Measurements from ENCODE around the gene SOWAHB.

The SOWAHB gene

GRCh38 chr4:76897536-76898384 lies at the start of gene SOWAHB:
Gene SOWAHB (minus strand): TSS chr4:76898144. CDS start chr4:76897849, 295 bp downstream.
- no peak for DNase-seq (ENCODE audit: low spot score)
- H3K9me3 Mint-ChIP-seq = no peaks in the 10 kb centered on the region
- no peaks in the 10 kb centered on the region for H3K4me1 Mint-ChIP-seq (ENCODE audit: low read depth)
- H3K27ac Mint-ChIP-seq = no peak within 1 kb of the TSS
- no peaks in the 10 kb centered on the region for H3K36me3 Mint-ChIP-seq (ENCODE audit: low read depth)
- H3K27me3 Mint-ChIP-seq (ENCODE audit: low read depth) = peaks cover 48% of the 10 kb centered on the region
- peak within 1 kb of the TSS; percentile 30 for H3K4me3 Mint-ChIP-seq

GRCh38 chr4:76947369-76947768 lies 49.4 kb upstream of the SOWAHB start:
- no peak for DNase-seq (ENCODE audit: low spot score)

GRCh38 chr4:76943790-76944189 lies 45.8 kb upstream of the SOWAHB start:
- Mint-ChIP-seq H3K27ac (no peak overlapping the region), H3K9me3 (no peaks in the 10 kb centered on the region), H3K4me1 (ENCODE audit: low read depth) (no peaks in the 10 kb centered on the region), H3K27me3 (ENCODE audit: low read depth) (peaks cover 70% of the 10 kb centered on the region), H3K36me3 (ENCODE audit: low read depth) (no peaks in the 10 kb centered on the region), H3K4me3 (no peak overlapping the region)
- no peak for DNase-seq (ENCODE audit: low spot score)

More at GRCh38 chr4:76947369-76947768, 49.4 kb upstream of the SOWAHB start:
- H3K36me3 Mint-ChIP-seq (ENCODE audit: low read depth) = no peaks in the 10 kb centered on the region
- no peak overlapping the region for H3K4me3 Mint-ChIP-seq
- H3K4me1 Mint-ChIP-seq (ENCODE audit: low read depth) = peaks cover 5% of the 10 kb centered on the region
- no peak overlapping the region for H3K27ac Mint-ChIP-seq
- peaks cover 76% of the 10 kb centered on the region for H3K27me3 Mint-ChIP-seq (ENCODE audit: low read depth)
- no peaks in the 10 kb centered on the region for H3K9me3 Mint-ChIP-seq

- H3K27me3 Mint-ChIP-seq (ENCODE audit: low read depth) = peaks cover 69% of the 10 kb centered on the region
- no peak for DNase-seq (ENCODE audit: low spot score)
- H3K9me3 Mint-ChIP-seq = no peaks in the 10 kb centered on the region
Measured at GRCh38 chr4:76943129-76943620, 45.2 kb upstream of the SOWAHB start.

GRCh38 chr4:76939184-76939583 lies 41.2 kb upstream of the SOWAHB start:
- Mint-ChIP-seq H3K4me3 (no peak overlapping the region), H3K9me3 (no peaks in the 10 kb centered on the region), H3K36me3 (ENCODE audit: low read depth) (no peaks in the 10 kb centered on the region), H3K27me3 (ENCODE audit: low read depth) (peaks cover 42% of the 10 kb centered on the region), H3K4me1 (ENCODE audit: low read depth) (no peaks in the 10 kb centered on the region), H3K27ac (no peak overlapping the region)
- no peak for DNase-seq (ENCODE audit: low spot score)

More at GRCh38 chr4:76943129-76943620, 45.2 kb upstream of the SOWAHB start:
- H3K4me1 Mint-ChIP-seq (ENCODE audit: low read depth) = no peaks in the 10 kb centered on the region
- no peak overlapping the region for H3K4me3 Mint-ChIP-seq
- H3K36me3 Mint-ChIP-seq (ENCODE audit: low read depth) = no peaks in the 10 kb centered on the region
- H3K27ac Mint-ChIP-seq = no peak overlapping the region

- peaks cover 12% of the 10 kb centered on the region for H3K27me3 Mint-ChIP-seq (ENCODE audit: low read depth)
- H3K27ac Mint-ChIP-seq = no peak overlapping the region
- no peak overlapping the region for H3K4me3 Mint-ChIP-seq
- no peaks in the 10 kb centered on the region for H3K9me3 Mint-ChIP-seq
- DNase-seq (ENCODE audit: low spot score) = no peak
- no peaks in the 10 kb centered on the region for H3K4me1 Mint-ChIP-seq (ENCODE audit: low read depth)
- no peaks in the 10 kb centered on the region for H3K36me3 Mint-ChIP-seq (ENCODE audit: low read depth)
Measured at GRCh38 chr4:76931576-76932276, 33.8 kb upstream of the SOWAHB start.

GRCh38 chr4:76931087-76931486 lies 33.1 kb upstream of the SOWAHB start:
- DNase-seq (ENCODE audit: low spot score) = no peak
- H3K27me3 Mint-ChIP-seq (ENCODE audit: low read depth) = peaks cover 12% of the 10 kb centered on the region
- H3K27ac Mint-ChIP-seq = no peak overlapping the region
- no peak overlapping the region for H3K4me3 Mint-ChIP-seq
- no peaks in the 10 kb centered on the region for H3K9me3 Mint-ChIP-seq
- no peaks in the 10 kb centered on the region for H3K4me1 Mint-ChIP-seq (ENCODE audit: low read depth)
- no peaks in the 10 kb centered on the region for H3K36me3 Mint-ChIP-seq (ENCODE audit: low read depth)

GRCh38 chr4:76930685-76931084 lies 32.7 kb upstream of the SOWAHB start:
- Mint-ChIP-seq H3K36me3 (ENCODE audit: low read depth) (no peaks in the 10 kb centered on the region), H3K27me3 (ENCODE audit: low read depth) (peaks cover 12% of the 10 kb centered on the region), H3K4me1 (ENCODE audit: low read depth) (no peaks in the 10 kb centered on the region), H3K4me3 (no peak overlapping the region), H3K27ac (no peak overlapping the region), H3K9me3 (no peaks in the 10 kb centered on the region)
- no peak for DNase-seq (ENCODE audit: low spot score)

- Mint-ChIP-seq H3K9me3 (no peaks in the 10 kb centered on the region), H3K27me3 (ENCODE audit: low read depth) (peaks cover 18% of the 10 kb centered on the region), H3K27ac (no peak overlapping the region)
Measured at GRCh38 chr4:76926841-76927240, 28.9 kb upstream of the SOWAHB start.

GRCh38 chr4:76923619-76924357 lies 25.8 kb upstream of the SOWAHB start:
- no peaks in the 10 kb centered on the region for H3K36me3 Mint-ChIP-seq (ENCODE audit: low read depth)
- no peak for DNase-seq (ENCODE audit: low spot score)
- peaks cover 12% of the 10 kb centered on the region for H3K27me3 Mint-ChIP-seq (ENCODE audit: low read depth)
- H3K4me1 Mint-ChIP-seq (ENCODE audit: low read depth) = no peaks in the 10 kb centered on the region
- no peak overlapping the region for H3K27ac Mint-ChIP-seq
- H3K9me3 Mint-ChIP-seq = no peaks in the 10 kb centered on the region
- no peak overlapping the region for H3K4me3 Mint-ChIP-seq

More at GRCh38 chr4:76926841-76927240, 28.9 kb upstream of the SOWAHB start:
- no peak overlapping the region for H3K4me3 Mint-ChIP-seq
- DNase-seq (ENCODE audit: low spot score) = no peak
- H3K4me1 Mint-ChIP-seq (ENCODE audit: low read depth) = no peaks in the 10 kb centered on the region
- no peaks in the 10 kb centered on the region for H3K36me3 Mint-ChIP-seq (ENCODE audit: low read depth)

GRCh38 chr4:76920715-76921114 lies 22.8 kb upstream of the SOWAHB start:
- no peak for DNase-seq (ENCODE audit: low spot score)
- Mint-ChIP-seq H3K9me3 (no peaks in the 10 kb centered on the region), H3K36me3 (ENCODE audit: low read depth) (no peaks in the 10 kb centered on the region), H3K27ac (no peak overlapping the region), H3K4me3 (no peak overlapping the region), H3K4me1 (ENCODE audit: low read depth) (no peaks in the 10 kb centered on the region), H3K27me3 (ENCODE audit: low read depth) (peaks cover 12% of the 10 kb centered on the region)

GRCh38 chr4:76909711-76910110 lies 11.8 kb upstream of the SOWAHB start:
- Mint-ChIP-seq H3K4me3 (no peak overlapping the region), H3K27ac (no peak overlapping the region), H3K4me1 (ENCODE audit: low read depth) (no peaks in the 10 kb centered on the region), H3K27me3 (ENCODE audit: low read depth) (peaks cover 28% of the 10 kb centered on the region), H3K36me3 (ENCODE audit: low read depth) (no peaks in the 10 kb centered on the region), H3K9me3 (no peaks in the 10 kb centered on the region)
- DNase-seq (ENCODE audit: low spot score) = no peak

GRCh38 chr4:76905521-76905920 lies 7.6 kb upstream of the SOWAHB start:
- Mint-ChIP-seq H3K27ac (no peak overlapping the region), H3K27me3 (ENCODE audit: low read depth) (peaks cover 22% of the 10 kb centered on the region), H3K9me3 (no peaks in the 10 kb centered on the region), H3K36me3 (ENCODE audit: low read depth) (no peaks in the 10 kb centered on the region), H3K4me3 (no peak overlapping the region), H3K4me1 (ENCODE audit: low read depth) (no peaks in the 10 kb centered on the region)
- no peak for DNase-seq (ENCODE audit: low spot score)

Measured in T-helper 2 cell treated with Interferon-gamma antibody and Interleukin-4, amounts not matched to agents 5 μg/mL and 100 μg/mL, for 36 hours (primary cell).